NCI-H146 (cell line): ENCODE results near the gene NDP.
"Not testable (repeated sequence)": the region's sequence is repeated elsewhere in the genome, so short reads cannot be mapped to it uniquely, and the experiment has no call there.

Source experiments
- DNase-seq: peaks from one replicate; lab custom pipeline; 2025; lab: John Stamatoyannopoulos, UW

Gene NDP

GRCh38 chrX:43970528-43970927 lies 2.7 kb downstream of the NDP start:
- no peak for DNase-seq

DNA sequence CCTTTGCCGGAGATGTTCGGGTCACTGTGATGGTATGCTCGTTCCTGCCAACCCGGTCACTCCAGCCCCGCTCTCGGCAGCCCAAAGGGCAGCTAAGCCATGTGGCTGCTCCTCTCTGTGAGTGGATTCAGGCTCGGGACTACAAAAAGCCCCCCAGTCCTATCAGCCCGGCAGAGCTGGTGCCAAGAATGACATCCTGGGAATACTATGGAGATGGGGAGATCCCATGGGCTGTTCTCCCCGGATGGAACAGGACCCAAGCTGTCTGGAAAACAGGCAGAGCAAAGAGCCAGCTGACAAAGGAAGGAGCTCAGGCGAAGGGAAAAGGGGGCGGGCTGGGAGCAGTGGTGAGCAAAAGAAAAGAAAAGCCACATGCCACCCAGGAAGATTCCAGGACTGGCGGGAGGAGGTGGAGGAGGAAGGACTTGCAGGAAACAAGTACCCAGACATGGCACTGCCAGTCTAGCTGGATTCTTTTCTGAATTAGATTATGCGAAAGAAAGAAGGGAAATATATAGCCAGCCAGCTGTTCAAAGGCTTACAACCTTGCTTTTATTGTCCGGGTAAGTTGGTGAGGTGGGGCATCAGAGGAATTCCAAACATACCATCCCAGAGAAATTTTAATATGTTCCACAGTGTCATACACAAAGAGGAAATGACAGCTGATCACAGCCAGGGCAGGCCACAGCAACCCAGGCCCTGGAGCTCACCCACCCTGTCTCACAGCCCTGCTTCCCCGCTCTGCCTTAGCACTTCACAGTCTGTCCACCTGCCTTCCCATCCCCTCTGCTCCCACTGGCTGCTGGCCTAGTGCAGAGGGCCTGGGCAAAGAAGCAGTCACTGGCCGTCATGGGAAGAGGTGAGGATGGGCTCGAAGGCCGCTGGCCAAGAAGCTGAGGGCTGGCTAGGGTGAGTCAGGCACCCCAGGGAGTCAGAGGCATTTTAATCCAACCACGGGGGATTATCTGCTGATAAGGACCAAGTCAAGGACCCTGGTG lies 3.4 kb downstream of the NDP start:
- no peak for DNase-seq

DNA sequence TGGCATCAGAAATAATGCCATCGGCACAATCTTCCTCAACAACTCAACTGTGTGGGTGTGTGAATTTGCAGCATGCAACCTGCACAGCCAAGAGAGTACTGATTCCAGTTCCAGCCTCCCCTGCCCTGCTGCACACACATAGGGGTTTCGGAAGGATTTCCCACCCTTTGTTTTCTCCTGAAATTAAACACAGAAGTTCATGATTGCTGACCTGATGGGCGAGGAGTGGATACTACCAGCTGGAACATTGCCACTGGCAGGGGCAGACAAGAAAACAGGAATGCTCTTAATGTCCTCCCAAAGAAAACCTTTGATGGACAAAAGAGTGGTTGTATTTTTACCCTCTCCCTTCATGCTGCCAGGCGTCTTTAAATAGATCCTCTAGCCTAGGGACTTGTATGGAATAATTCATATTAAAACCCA lies 4.8 kb downstream of the NDP start:
- no peak for DNase-seq

GRCh38 chrX:43964936-43965335 lies 8.3 kb downstream of the NDP start:
- no peak for DNase-seq

GRCh38 chrX:43963726-43964125 lies 9.5 kb downstream of the NDP start:
- no peak for DNase-seq

GRCh38 chrX:43962636-43963035 lies 10.6 kb downstream of the NDP start:
- DNase-seq, result no peak

- DNase-seq, result no peak
Observed at GRCh38 chrX:43961699-43962098, 11.5 kb downstream of the NDP start.

DNA sequence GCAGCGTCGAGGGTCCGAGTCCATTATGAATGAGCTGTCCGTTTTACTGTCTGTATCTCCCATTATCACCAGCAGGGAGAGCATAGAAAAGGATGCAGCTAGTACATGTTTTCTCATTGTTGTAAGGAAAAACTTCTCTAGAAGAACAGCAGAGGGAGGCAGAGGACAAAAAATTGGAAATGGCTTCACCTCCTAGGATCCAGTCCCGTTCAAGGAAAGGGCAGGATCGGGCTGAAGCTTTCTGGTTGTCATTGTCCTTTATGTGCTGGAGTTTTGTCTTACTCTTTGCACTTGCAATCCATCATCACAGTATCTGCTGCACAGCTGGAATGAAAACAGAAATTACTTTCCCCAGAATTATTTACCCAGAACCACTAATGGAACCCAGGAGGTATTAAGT lies 14.7 kb downstream of the NDP start:
- peak; percentile 54 for DNase-seq

DNA sequence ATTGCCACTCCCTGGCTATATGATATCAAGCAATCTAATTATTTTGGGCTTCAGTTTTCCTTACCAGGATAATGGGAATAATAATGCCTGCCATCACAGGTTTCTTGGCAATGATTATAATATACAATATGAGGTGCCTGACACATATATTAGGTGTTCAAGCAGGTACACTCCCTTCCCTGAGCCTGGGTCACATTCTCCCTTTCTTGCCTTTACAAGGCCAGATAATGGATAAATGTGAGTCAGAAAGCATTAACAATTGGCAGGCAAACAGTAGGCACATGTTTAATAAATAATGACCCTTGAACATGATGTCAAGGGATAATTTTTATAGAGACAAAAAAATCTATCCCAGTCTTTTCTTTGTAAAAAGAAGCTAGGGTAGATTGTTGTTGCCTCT lies 17.2 kb downstream of the NDP start:
- no peak for DNase-seq

DNA sequence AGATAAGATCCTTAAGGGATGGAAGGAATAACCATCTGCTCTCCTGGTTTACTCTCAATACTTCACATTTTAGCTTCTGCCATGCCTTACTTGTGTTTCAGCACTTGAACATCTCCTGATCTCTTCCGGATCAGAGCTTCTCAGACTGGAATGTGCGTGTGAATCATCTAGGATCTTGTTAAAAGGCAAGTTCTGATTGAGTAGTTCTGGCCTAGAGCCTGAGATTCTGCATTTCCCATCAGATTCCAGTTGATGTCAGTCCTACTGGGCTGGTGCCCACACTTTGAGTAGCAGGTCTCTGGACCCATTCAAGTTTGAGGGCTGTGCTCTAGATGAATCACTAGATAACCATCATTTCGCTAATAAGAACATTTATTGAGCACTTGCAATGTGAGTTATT lies 20.0 kb downstream of the NDP start:
- DNase-seq, result no peak

- peak; percentile 1 for DNase-seq
Observed at GRCh38 chrX:43949669-43950068, 23.5 kb downstream of the NDP start.

GRCh38 chrX:43940816-43941474 lies 32.2 kb downstream of the NDP start:
- no peak for DNase-seq

- DNase-seq, result no peak
Observed at GRCh38 chrX:43939187-43939926, 33.8 kb downstream of the NDP start.

DNA sequence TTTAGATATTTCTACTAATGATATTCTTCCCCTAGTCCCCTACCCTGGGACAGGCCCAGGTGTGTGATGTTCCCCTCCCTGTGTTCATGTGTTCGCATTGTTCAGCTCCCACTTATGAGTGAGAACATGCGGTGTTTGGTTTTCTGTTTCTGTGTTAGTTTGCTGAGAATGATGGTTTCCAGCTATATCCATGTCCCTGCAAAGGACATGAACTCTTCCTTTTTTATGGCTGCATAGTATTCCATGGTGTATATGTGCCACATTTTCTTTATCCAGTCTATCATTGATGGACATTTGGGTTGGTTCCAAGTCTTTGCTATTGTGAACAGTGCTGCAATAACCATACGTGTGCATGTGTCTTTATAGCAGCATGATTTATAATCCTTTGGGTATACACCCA lies 51.2 kb downstream of the NDP start:
- not testable (repeated sequence) for DNase-seq

DNA sequence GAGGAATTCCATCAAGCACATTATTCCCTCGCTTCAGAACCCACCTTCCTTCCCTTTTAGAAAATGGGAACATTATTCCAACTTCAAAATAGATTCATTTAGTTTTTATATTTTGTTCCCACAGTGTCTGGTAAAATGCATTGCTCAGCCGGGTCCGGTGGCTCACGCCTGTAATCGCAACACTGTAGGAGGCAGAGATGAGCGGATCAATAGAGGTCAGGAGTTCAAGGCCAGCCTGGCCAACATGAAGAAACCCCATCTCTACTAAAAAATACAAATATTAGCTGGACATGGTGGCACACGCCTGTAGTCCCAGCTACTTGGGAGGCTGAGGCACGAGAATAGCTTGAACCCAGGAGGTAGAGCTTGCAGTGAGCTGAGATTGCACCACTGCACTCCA lies 62.4 kb downstream of the NDP start:
- not testable (repeated sequence) for DNase-seq

DNA sequence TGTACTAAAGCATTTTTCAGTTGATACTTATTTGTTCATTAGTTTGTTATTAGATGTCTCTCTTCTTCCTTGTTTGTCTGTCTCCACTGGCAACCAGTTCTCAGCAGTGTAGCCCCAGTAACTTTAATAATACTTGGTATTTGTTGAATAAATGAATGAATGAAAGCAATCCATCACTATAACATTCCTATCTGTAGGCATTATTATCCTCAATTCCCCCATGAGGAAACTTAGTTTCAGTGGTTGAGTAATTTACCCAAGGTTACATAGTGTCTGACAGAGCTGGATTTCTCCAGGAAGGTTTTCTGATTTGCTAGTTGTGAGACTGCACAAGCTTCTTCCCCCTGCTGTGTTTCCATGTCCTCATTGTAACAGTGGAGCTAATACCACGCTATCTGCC lies 63.2 kb downstream of the NDP start:
- DNase-seq, result no peak

DNA sequence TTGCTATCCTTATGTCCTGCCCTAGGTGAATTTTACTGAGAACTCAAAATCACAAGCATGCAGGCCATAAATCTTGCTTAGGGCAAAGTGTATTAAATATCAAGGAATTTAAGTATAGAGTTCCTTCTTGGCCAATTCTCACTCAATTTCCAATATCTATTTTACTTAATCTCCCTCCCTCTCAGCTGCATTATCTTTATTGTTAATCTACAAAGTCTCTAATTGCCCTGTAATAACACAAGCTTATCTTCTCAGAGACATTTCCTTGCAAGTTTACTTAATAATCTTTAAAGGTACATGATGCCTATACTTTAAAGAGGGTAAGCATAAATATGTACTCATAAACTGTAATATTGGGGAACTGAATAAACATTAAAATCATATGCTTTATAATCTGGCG lies 64.0 kb downstream of the NDP start:
- no peak for DNase-seq

GRCh38 chrX:43899878-43900815 lies 73.0 kb downstream of the NDP start:
- DNase-seq, result no peak
